Urothelium cell line (cell line): Measurements from ENCODE around the gene THOC2.
"Not testable (repeated sequence)": the region's sequence is repeated elsewhere in the genome, so short reads cannot be mapped to it uniquely, and the experiment has no call there.

Experiments used
- DNase-seq: peaks from one replicate; pipeline ENCODE4 v3.0.0; 2011; ENCODE audit warnings: low spot score, mixed read lengths
- FAIRE-seq: peaks from 2 replicates; lab custom pipeline; 2011; peaks lifted over from hg19 to GRCh38; lab: Jason Lieb, UNC

THOC2 gene

DNA sequence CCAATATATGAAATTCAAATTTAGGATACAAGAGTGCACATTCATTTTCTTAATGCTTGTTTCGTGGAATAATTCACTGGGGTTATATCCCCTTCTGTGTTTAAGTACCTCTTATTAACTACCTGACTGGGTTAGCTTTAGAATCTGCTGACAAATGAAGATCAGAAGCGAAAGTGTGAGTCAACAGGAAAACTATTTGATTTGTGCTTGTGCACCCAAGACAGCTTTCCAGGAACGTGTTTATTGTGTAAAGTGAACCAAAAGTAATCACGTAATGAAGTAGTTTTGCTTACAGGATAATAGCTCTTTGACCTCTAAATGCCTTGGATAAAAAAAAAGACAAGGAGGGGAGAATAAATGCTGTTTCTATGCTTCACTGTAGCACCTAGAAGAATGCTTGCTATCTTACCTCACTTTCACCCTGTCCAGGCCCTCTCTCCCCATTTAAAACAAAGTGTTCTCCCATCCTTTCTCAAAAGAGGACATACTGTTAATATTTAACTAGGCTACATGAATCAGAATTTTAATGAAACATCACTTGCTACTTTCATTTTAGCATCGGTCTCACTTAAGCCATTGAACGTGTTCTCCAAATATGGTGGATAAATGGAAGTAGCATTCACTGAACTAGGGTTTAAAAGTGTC is 141.9 kb downstream of the THOC2 start:
- no peak for FAIRE-seq
- DNase-seq, result no peak

DNA sequence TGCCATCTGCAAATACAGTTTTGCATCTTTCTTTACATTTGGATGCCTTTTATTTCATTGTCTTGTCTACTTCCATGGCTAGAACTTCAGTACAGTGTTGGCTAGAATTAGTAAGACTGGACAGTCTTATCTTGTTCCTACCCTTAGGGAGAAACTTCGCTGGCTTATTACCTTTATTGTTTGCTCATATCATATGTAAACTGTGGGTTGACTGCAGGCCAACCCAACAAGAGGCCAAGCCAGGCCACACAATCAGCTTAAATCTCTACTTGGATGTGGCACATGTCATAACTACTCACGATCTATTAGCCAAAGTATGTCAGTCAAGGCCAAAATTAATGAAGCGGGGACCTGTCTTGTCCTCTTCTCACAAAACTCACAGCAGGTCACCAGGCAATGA is 144.1 kb downstream of the THOC2 start:
- no peak for FAIRE-seq

DNA sequence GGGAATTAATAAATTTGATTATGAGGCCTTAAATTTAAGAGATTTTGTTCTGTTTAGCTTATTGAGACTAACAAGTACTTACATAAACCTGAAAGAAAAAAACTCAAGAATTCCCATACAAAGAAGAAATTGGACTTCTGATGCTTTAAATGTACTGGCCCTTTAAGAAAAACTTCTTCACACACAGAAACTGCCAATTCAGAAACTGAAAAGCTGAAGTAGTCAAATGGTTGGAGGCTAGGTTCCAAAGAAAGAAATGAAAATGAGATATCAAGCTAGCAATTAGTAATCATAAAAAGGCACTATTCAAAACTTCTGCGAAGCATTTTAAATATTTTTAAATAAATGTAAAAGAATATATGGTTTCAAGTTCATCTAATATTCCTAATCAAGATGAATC is 151.3 kb downstream of the THOC2 start:
- FAIRE-seq (no peak), DNase-seq (no peak)

More for the DNA sequence above, 144.1 kb downstream of the THOC2 start:
- DNase-seq, result no peak

DNA sequence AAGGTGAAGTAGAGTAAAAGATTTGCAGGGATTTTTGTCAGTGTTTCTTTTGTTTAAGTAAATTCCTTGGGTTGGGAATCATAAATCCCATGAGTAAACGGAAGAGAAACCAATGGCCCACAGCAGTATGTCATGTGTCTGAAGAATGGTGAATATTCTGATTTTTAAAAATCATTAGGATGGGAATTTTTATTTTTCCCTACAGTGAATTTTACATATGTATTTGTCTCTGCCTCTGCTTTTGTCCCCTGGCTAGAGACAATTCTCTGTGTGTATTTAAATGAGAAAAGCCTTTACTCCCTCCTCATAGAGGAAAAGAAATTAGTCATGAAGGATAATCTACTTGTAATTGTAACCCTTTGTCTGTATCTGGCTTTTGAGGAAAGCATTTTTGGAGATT is 152.1 kb downstream of the THOC2 start:
- no peak for FAIRE-seq

DNA sequence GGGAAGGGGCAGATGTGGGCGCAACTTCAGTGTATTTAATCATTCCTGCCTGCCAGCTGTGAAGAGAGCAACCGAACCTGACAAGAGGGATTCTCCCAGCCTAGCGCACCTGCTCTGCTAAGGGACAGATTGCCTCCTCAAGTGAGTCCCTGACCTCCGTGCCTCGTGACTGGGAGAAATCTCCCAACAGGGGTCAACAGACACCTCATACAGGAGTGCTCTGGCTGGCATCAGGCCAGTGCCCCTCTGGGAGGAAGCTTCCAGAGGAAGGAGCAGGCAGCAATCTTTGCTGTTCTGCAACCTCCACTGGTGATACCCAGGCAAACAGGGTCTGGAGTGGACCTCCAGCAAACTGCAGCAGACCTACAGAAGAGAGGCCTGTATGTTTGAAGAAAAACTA is 158.8 kb downstream of the THOC2 start:
- not testable (repeated sequence) for FAIRE-seq, DNase-seq

More for the DNA sequence above, 152.1 kb downstream of the THOC2 start:
- no peak for DNase-seq

DNA sequence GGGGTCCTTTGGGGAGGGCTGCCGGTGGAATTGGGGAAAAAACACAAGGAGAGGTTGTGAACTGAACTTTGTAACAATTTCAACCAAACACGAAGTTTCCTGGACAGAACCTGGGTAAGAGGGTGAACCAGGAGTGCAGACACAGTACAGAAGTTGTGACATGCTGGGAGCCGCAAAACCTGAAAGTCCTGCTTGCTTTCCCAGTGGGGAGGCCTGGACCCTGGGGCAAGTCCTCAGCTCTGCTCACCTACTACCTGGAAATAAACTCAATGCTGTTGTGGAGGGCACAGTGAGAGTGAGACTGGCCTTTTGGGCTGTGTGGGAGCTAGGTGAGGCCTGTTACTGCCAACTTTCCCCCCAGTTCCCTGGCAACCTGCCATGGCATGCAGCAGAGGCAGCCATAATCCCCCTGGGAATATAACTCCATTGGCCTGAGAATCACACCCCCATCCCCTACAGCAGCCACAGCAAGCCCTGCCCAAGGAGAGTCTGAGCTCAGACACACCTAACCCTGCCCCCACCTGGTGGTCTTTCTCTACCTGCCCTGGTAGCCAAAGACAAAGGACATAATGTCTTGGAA is 162.8 kb downstream of the THOC2 start:
- no peak for DNase-seq
- FAIRE-seq, result no peak

DNA sequence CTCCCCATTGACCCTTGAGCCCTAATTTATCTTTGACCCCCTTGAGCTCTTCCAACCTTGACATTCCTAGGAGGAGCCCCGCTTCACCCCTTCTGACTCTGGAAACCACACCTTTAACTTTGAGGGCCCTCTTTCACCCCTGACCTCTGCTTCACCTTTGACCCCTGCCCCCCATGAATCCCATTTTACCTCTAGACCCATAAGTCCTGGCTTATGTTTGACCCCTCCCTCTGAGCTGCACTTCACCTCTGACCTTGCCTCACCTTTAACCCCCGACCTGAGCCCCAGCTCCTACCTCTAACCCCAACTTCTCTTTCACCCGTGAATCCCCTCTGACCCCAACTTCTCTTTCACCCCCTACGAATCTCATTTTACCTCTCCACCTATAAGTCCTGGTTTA is 169.7 kb downstream of the THOC2 start:
- FAIRE-seq, result no peak
- DNase-seq, result no peak

DNA sequence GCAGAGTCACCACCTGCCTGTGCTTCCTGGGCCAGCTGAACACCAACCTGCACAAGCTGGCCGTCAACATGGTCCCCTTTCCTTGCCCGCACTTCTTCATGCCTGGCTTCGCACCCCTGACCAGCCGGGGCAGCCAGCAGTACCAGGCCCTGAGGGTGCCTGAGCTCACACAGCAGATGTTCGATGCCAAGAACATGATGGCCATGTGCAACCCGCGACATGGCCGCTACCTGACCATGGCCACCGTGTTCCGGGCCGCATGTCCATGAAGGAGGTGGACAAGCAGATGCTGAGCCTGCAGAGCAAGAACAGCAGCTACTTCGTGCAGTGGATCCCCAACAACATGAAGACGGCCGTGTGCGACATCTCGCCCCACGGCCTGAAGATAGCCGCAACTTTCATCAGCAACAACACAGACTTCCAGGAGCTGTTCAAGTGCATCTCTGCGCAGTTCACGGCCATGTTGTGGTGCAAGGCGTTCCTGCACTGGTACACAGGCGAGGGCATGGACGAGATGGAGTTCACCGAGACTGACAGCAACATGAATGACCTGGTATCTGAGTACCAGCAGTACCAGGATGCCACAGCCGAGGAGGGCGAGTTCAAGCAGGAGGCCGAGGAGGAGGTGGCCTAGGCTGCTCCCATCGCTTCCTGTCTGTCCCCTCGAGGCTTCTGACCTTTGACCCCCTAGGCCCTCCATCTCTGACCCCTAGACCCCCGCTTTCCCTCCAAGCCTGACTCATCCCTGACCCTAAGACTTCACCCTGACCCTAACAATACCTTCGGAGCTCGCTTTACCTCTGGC is 170.3 kb downstream of the THOC2 start:
- no peak for FAIRE-seq
- no peak for DNase-seq

DNA sequence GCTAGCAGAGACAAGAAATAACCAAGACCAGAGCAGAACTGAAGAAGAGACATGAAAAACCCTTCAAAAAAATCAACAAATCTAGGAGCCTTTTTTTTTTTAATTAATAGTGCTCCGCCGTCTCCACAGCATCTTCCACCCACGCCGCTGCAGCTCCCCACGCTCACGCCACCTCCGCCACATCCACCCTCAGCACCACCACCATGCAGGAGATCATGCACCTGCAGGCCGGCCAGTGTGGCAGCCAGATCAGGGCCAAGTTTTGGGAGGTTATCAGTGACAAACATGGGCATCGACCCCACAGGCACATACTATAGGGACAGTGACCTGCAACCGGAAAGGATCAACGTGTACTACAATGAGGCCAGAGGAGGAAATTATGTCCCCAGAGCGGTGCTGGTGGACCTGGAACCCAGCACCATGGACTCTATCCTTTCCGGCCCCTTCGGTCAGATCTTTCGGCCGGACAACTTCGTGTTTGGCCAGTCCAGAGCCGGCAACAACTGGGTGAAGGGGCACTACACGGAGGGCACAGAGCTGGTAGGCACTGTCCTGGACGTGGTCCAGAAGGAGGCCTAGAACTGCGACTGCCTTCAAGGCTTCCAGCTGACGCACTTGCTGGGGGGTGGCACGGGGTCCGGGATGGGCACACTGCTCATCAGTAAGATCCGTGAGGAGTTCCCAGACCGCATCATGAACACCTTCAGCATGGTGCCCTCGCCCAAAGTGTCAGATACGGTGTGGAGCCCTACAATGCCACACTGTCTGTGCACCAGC is 171.2 kb downstream of the THOC2 start:
- DNase-seq (no peak), FAIRE-seq (no peak)

DNA sequence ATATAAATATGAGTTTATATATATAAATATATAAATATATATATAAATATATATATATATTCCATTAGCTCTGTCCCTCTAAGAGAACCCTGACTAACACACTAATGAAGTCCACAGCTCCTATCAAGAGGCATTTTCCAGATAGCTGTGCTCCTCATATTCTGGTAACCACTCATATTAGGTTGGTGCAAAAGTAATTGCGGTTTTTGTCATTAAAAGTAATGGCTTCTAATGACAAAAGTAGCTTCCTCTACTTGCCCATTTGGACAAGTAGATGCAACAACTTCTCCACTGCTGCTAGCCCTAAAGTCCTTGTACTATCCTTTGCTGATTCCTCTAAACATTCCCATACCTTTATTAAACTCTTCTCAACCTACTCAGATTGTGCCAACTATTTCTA is 182.0 kb downstream of the THOC2 start:
- DNase-seq (no peak), FAIRE-seq (no peak)
